B cell (primary cell): ENCODE data around the gene WEE1. TPM values are rescaled to one million over a fixed set of nuclear protein-coding genes. Genes with fewer than 3 reads are reported as not detected.

Source experiments
- ATAC-seq: fragments of 200-7000 bp; cut with Tn5 transposase; one replicate; pipeline ENCODE4 v1.10.0; 2021; ENCODE audit warnings: low read depth, mild to moderate bottlenecking, moderate number of reproducible peaks, moderate library complexity
- CTCF ChIA-PET: fragments of 350-600 bp; sonication (Branson Sonifier 250); formaldehyde crosslinking; loops from one replicate; lab custom pipeline; 2021; ENCODE audit warnings: antibody characterized with exemption, inconsistent platforms; lab: Charles Lee
- POLR2A ChIA-PET: fragments of 350-600 bp; sonication (Branson Sonifier 250); formaldehyde crosslinking; loops from one replicate; lab custom pipeline; 2021; ENCODE audit warnings: antibody characterized with exemption; lab: Charles Lee
- DNase-seq: peaks from one replicate; pipeline ENCODE4 v3.0.0; 2013
- H2AFZ ChIP-seq: 2 replicates; pipeline ENCODE4 v1.6.1; 2012; ENCODE audit warnings: mild to moderate bottlenecking, low read depth, low read length; ENCODE audit not compliant: insufficient read depth, poor library complexity, severe bottlenecking
- H3K27ac ChIP-seq, 2 donors: 1 replicate in 1 of 2; 2 replicates in 1 of 2; pipeline ENCODE4 v1.5.1; 2012 to 2013; ENCODE audit warnings: low read length in 2 of 2, mild to moderate bottlenecking in 2 of 2, moderate library complexity in 1 of 2
- H3K27me3 ChIP-seq, 4 experiments: fragments of 200-600 bp in 1 of 4; sonication (generic) in 1 of 4; replicated peaks in 1 of 4; 1 replicate in 2 of 4; 2 replicates in 2 of 4; pipeline versions ENCODE4 v1.6.1 to v1.7.0; 2013 to 2016; ENCODE audit warnings: low read length in 3 of 4, mild to moderate bottlenecking in 2 of 4, mixed read lengths in 1 of 4, moderate library complexity in 1 of 4; ENCODE audit not compliant: insufficient read depth in 4 of 4, control insufficient read depth in 3 of 4; ENCODE audit errors: control extremely low read depth in 1 of 4
- H3K36me3 ChIP-seq, 2 experiments: replicated peaks in 1 of 2; 1 replicate in 1 of 2; 2 replicates in 1 of 2; pipeline versions ENCODE4 v1.6.1 to v1.7.1; 2013; ENCODE audit warnings: low read length in 1 of 2; ENCODE audit not compliant: insufficient read depth in 2 of 2, control insufficient read depth in 1 of 2; ENCODE audit errors: control extremely low read depth in 1 of 2, extremely low read depth in 1 of 2
- H3K4me1 ChIP-seq, 2 donors: fragments of 200-600 bp in 1 of 2; sonication (generic) in 1 of 2; 1 replicate in 1 of 2; 2 replicates in 1 of 2; pipeline versions ENCODE4 v1.5.1 to v1.6.1; 2013 to 2017; ENCODE audit warnings: low read length in 2 of 2; ENCODE audit not compliant: control insufficient read depth in 2 of 2, insufficient read depth in 2 of 2
- H3K4me2 ChIP-seq: replicated peaks from 2 replicates; pipeline ENCODE3; 2012; ENCODE audit warnings: mild to moderate bottlenecking, low read depth, low read length; ENCODE audit not compliant: poor library complexity, severe bottlenecking
- H3K4me3 ChIP-seq, 5 experiments: fragments of 200-600 bp in 1 of 5; sonication (generic) in 1 of 5; 1 replicate in 3 of 5; 2 replicates in 2 of 5; pipeline versions ENCODE4 v1.5.1 to v1.7.0; 2011 to 2016; ENCODE audit warnings: low read length in 4 of 5, mild to moderate bottlenecking in 4 of 5, low read depth in 2 of 5, control low read depth in 1 of 5, moderate library complexity in 1 of 5; ENCODE audit not compliant: insufficient read depth in 1 of 5; ENCODE audit errors: control extremely low read depth in 1 of 5, extremely low read depth in 1 of 5
- H3K79me2 ChIP-seq: fragments of 200-600 bp; sonication (generic); one replicate; pipeline ENCODE4 v1.6.0; 2016; ENCODE audit warnings: low read length; ENCODE audit not compliant: control insufficient read depth, insufficient read depth
- H3K9ac ChIP-seq: fragments of 200-600 bp; sonication (generic); 2 replicates; pipeline ENCODE4 v1.6.1; 2017; ENCODE audit warnings: mild to moderate bottlenecking, low read length, moderate library complexity
- H3K9me3 ChIP-seq, 3 donors: one replicate each; pipeline versions ENCODE4 v1.6.1 to v1.7.1; 2013; ENCODE audit warnings: low read length in 2 of 3; ENCODE audit not compliant: control insufficient read depth in 2 of 3, insufficient read depth in 1 of 3; ENCODE audit errors: control extremely low read depth in 1 of 3
- H4K20me1 ChIP-seq: 2 replicates; pipeline ENCODE4 v1.6.0; 2012; ENCODE audit warnings: mild to moderate bottlenecking, low read length; ENCODE audit not compliant: insufficient read depth, control insufficient read depth, poor library complexity, severe bottlenecking
- H3K27ac Mint-ChIP-seq: one replicate; pipeline ENCODE4 v1.8.0; 2021; ENCODE audit warnings: mixed read lengths
- H3K27me3 Mint-ChIP-seq: one replicate; pipeline ENCODE4 v1.8.0; 2021; ENCODE audit warnings: mixed read lengths
- H3K4me1 Mint-ChIP-seq: one replicate; pipeline ENCODE4 v1.8.0; 2021; ENCODE audit warnings: mixed read lengths
- H3K4me3 Mint-ChIP-seq: one replicate; pipeline ENCODE4 v1.8.0; 2021; ENCODE audit warnings: mixed read lengths
- H3K9me3 Mint-ChIP-seq: one replicate; pipeline ENCODE4 v1.8.0; 2022; ENCODE audit warnings: mixed read lengths; ENCODE audit not compliant: insufficient read depth
- CTCF ChIP-seq: fragments of 200-600 bp; IDR thresholded peaks from one replicate; pipeline ENCODE4 v1.8.0; 2022; ENCODE audit warnings: antibody characterized with exemption, mild to moderate bottlenecking
- EZH2 ChIP-seq: IDR thresholded peaks from 2 replicates; pipeline ENCODE4 v1.6.1; 2012; ENCODE audit warnings: borderline replicate concordance, low read depth, mild to moderate bottlenecking, moderate library complexity, low read length; ENCODE audit not compliant: insufficient read depth, poor library complexity, severe bottlenecking
- WGBS: methylation state at CpG from one replicate; pipeline ENCODE4 v1.1.5; 2013; ENCODE audit warnings: missing lambda C conversion rate; ENCODE audit not compliant: insufficient coverage; 5-methylcytosine and 5-hydroxymethylcytosine counted together
- intact Hi-C: fragments of 100-400 bp; cut with micrococcal nuclease; formaldehyde crosslinking; loops from one replicate; pipeline ENCODE4 v1.10.0; 2022
- polyA plus RNA-seq: library from polyadenylated mRNA; depleted of rRNA; stranded (reverse); fragments of >200 nt; gene quantifications from 2 replicates; pipeline ENCODE4 v1.2.3, GENCODE V29; 2012
- total RNA-seq, 2 donors: library from RNA; stranded (reverse); fragments of 120-200 nt in 1 of 2; gene quantifications; 1 replicate in 1 of 2; 2 replicates in 1 of 2; pipeline versions ENCODE4 v1.2.3 to v1.2.4, GENCODE V29; 2013 to 2022

WEE1 gene
- total and polyA plus RNA-seq, 2 donors (not counting 1 experiment from before 2014, with no cell fraction given): 14.7 to 31.3 TPM

DNA sequence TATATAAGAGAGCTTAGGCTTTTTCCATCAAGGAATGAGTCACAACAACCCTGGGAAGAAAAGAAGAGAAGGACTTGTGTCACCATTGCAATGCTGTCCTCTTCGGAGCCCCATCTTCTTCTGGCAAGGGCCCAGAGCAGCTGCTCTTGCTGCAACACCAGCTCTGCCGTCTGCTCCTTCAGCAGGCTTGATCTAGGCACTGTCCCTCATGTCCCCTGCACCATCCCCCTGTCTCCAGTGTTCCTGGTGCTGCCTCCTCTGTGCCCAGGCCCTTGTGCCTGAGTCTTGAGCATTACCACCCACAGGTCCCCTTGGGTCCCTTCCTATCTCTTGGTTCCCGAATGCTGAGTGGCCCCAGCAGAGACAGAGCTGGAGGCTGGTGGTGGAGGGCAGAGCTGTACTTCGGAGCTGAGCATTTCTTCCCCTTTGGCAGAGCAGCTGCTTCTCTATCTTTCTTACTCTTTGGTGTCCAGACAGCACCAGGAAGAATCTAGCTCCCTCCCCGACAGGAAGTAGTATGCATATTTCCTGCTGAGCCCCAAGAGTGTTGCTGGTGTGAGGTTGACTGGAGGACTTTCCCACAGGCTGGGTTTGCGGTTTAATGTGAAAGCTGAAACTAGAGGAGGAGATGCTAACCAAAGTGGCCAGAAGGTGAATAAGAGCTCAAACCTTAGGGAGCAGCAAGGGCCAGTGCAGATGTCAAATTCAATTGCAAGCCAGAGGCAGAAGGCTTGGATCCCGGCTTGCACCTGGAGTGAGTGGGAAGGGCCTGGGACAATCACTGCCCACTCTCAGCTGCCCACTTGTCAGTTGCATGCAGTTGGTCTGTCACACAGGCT lies 27.8 kb downstream of the WEE1 start:
- peak overlapping the region; percentile 79 for H3K4me3 Mint-ChIP-seq
- Histone ChIP-seq H3K4me3 (peak overlapping the region; percentile 26 to 52 (median 44)), H2AFZ (peak overlapping the region; percentile 57), H3K9ac (peak overlapping the region; percentile 56), H3K27me3 (no peaks in the 10 kb centered on the region), H3K4me2 (peak overlapping the region; percentile 75), H3K79me2 (peaks cover 6% of the 10 kb centered on the region), H3K9me3 (no peaks in the 10 kb centered on the region), H4K20me1 (no peaks in the 10 kb centered on the region), H3K27ac (peak overlapping the region; percentile 82 to 85), H3K36me3 (no peaks in the 10 kb centered on the region), H3K4me1 (peaks cover 36 to 45% of the 10 kb centered on the region in 2 donors)
- ChIA-PET CTCF (interaction anchor here (0.6 to 8.2 kb wide), 26 partner anchors 9 to 706 kb away, joined by 3 to 95 read pairs (median 4); partner anchors contain the start of gene WEE1), POLR2A (interaction anchor here (0.6 to 2.0 kb wide), 10 partner anchors 8 to 325 kb away, joined by 3 to 21 read pairs (median 6); partner anchors contain the start of genes SWAP70 and WEE1)
- peak overlapping the region; percentile 87 for H3K27ac Mint-ChIP-seq
- ATAC-seq (peak; percentile 80), DNase-seq (peak; percentile 89)
- intact Hi-C loops: loop anchor here (1.0 to 2.0 kb wide), 4 partner anchors 12 to 147 kb away; partner anchors contain the start of genes WEE1 and ZNF143
- H3K4me1 Mint-ChIP-seq: peaks cover 51% of the 10 kb centered on the region
- H3K27me3 Mint-ChIP-seq: no peaks in the 10 kb centered on the region
- TF ChIP-seq EZH2 (no peak), CTCF (no peak)
- 8% methylated on average over 4 of the region's 7 CpGs for WGBS
- H3K9me3 Mint-ChIP-seq: no peaks in the 10 kb centered on the region
